ENCODE measurements around the gene RHEBL1.
A peak's percentile ranks its signal among the peaks of the same experiment; 100 is the strongest.

RHEBL1 gene

GRCh38 chr12:49052451-49053208 is 17.1 kb downstream of the RHEBL1 start:
- DNase-seq = no peak

- no peak for DNase-seq
These were observed 17.9 kb downstream of the RHEBL1 start for GRCh38 chr12:49051777-49052438.

GRCh38 chr12:49051373-49051764 is 18.4 kb downstream of the RHEBL1 start:
- DNase-seq = no peak

- DNase-seq = no peak
These were observed 19.0 kb downstream of the RHEBL1 start for GRCh38 chr12:49050507-49051372.

- no peak for DNase-seq
These were observed 20.1 kb downstream of the RHEBL1 start for GRCh38 chr12:49049566-49050224.

GRCh38 chr12:49048953-49049352 is 20.8 kb downstream of the RHEBL1 start:
- no peak for DNase-seq

- DNase-seq = no peak
These were observed 23.5 kb downstream of the RHEBL1 start for GRCh38 chr12:49046129-49046895.

GRCh38 chr12:49044660-49045059 is 25.1 kb downstream of the RHEBL1 start:
- no peak for DNase-seq

- peak; percentile 82 for DNase-seq
These were observed 25.9 kb downstream of the RHEBL1 start for GRCh38 chr12:49043856-49044258.

GRCh38 chr12:49043241-49043640 is 26.5 kb downstream of the RHEBL1 start:
- no peak for DNase-seq

- DNase-seq = no peak
These were observed 27.8 kb downstream of the RHEBL1 start for GRCh38 chr12:49041881-49042484.

- DNase-seq = no peak
These were observed 28.5 kb downstream of the RHEBL1 start for GRCh38 chr12:49041036-49041880.

GRCh38 chr12:49040364-49040855 is 29.4 kb downstream of the RHEBL1 start:
- no peak for DNase-seq

GRCh38 chr12:49039421-49040363 is 30.1 kb downstream of the RHEBL1 start:
- no peak for DNase-seq

GRCh38 chr12:49038291-49038955 is 31.4 kb downstream of the RHEBL1 start:
- no peak for DNase-seq

- no peak for DNase-seq
These were observed 31.9 kb downstream of the RHEBL1 start for GRCh38 chr12:49037947-49038237.

- DNase-seq = no peak
These were observed 32.5 kb downstream of the RHEBL1 start for GRCh38 chr12:49037111-49037946.

GRCh38 chr12:49036029-49036428 is 33.8 kb downstream of the RHEBL1 start:
- DNase-seq = no peak
